Tibial nerve (tissue), 3 donors: Measurements from ENCODE around the gene MMEL1.

Experiments
- CTCF ChIP-seq, 5 experiments: fragments of 200-600 bp in 3 of 5; fragments of 450-650 bp in 2 of 5; sonication (generic) in 3 of 5; IDR thresholded peaks; one replicate each; pipeline ENCODE4 v1.5.1; 2016 to 2019; ENCODE audit warnings: antibody characterized with exemption in 5 of 5, mild to moderate bottlenecking in 3 of 5, moderate library complexity in 2 of 5
- POLR2A ChIP-seq, 2 donors: fragments of 450-650 bp; IDR thresholded peaks; one replicate each; pipeline ENCODE4 v1.6.1; 2017; ENCODE audit warnings: antibody characterized with exemption in 2 of 2, mild to moderate bottlenecking in 2 of 2, moderate library complexity in 2 of 2

GRCh38 chr1:2638466-2639115 lies 5.8 kb upstream of the MMEL1 start:
- TF ChIP-seq POLR2A (IDR thresholded peaks at IDR 0.05): no peak
- TF ChIP-seq CTCF (IDR thresholded peaks at IDR 0.05): no peak
